Body of pancreas (tissue), 4 donors: ENCODE data around the gene USHBP1. TPM values are rescaled to one million over a fixed set of nuclear protein-coding genes. Genes with fewer than 3 reads are reported as not detected.

Experiments
- ATAC-seq: fragments of 150-250 bp; one replicate; pipeline ENCODE4 v1.9.1; 2016
- DNase-seq, 4 donors: peaks; one replicate each; pipeline ENCODE4 v3.0.0-alpha.2; 2019
- H3K27ac ChIP-seq, 4 donors: fragments of 200-600 bp; sonication (generic); 1 replicate in 3 of 4; 2 replicates in 1 of 4; pipeline versions ENCODE4 v1.5.1 to v1.6.1; 2016 to 2019; ENCODE audit warnings: mild to moderate bottlenecking in 1 of 4, mixed read lengths in 1 of 4, moderate library complexity in 1 of 4
- H3K27me3 ChIP-seq, 2 donors: fragments of 200-600 bp; sonication (generic); one replicate each; pipeline ENCODE4 v1.6.0; 2016; ENCODE audit warnings: mild to moderate bottlenecking in 1 of 2
- H3K36me3 ChIP-seq, 2 donors: fragments of 200-600 bp; sonication (generic); replicated peaks in 1 of 2; 2 replicates each; pipeline ENCODE4 v1.5.1; 2016; ENCODE audit warnings: low read depth in 2 of 2; ENCODE audit not compliant: insufficient read depth in 1 of 2
- H3K4me1 ChIP-seq: fragments of 200-600 bp; sonication (generic); one replicate; pipeline ENCODE4 v1.6.0; 2016
- H3K4me3 ChIP-seq, 2 donors: fragments of 200-600 bp; sonication (generic); 1 replicate in 1 of 2; 2 replicates in 1 of 2; pipeline ENCODE4 v1.5.1; 2016 to 2019
- H3K9me3 ChIP-seq, 3 donors: fragments of 200-600 bp; sonication (generic); 1 replicate in 2 of 3; 2 replicates in 1 of 3; pipeline ENCODE4 v1.5.1; 2016
- POLR2A ChIP-seq, 3 donors: fragments of 450-650 bp; IDR thresholded peaks; one replicate each; pipeline ENCODE4 v1.6.1; 2016; ENCODE audit warnings: antibody characterized with exemption in 3 of 3, mild to moderate bottlenecking in 2 of 3
- WGBS, 2 donors: methylation state at CpG; one replicate each; pipeline ENCODE4 v1.1.5; 2017; 5-methylcytosine and 5-hydroxymethylcytosine counted together
- intact Hi-C: fragments of 100-400 bp; cut with DNase I; formaldehyde crosslinking; loops from one replicate; pipeline ENCODE4 v1.15.1; 2023
- total RNA-seq, 2 donors: library from RNA; depleted of rRNA; stranded (reverse); fragments of >200 nt; gene quantifications; one replicate each; pipeline ENCODE4 v1.1.0, GENCODE V29; 2016
- TF ChIP-seq, protein P1 (sequence below), 7 experiments: fragments of 450-650 bp in 4 of 7; fragments of 200-600 bp in 3 of 7; sonication (generic) in 3 of 7; IDR thresholded peaks; one replicate each; pipeline ENCODE4 v1.5.1; 2016 to 2019; ENCODE audit warnings: antibody characterized with exemption in 7 of 7

Gene USHBP1
- total RNA-seq, 2 donors from 2014 or later = 9.2 to 10.4 TPM

DNA sequence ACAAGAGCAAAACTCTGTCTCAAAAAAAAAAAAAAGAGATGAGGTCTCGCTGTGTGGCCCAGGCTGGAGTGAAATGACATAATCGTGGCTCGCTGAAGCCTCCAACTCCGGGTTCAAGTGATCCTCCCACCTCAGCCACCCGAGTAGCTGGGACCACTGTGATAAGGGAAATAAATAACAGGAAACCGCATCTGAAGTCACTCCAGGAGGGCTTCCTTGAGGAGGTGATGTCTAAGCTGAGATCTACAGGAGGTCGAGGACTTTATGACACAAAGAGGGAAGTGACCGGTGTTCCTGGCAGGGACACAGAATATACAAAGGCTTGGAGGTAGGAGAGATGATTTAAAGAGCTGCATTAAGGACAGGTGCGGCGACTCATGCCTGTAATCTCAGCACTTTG lies 9.9 kb downstream of the USHBP1 start:
- Histone ChIP-seq H3K27ac (peak overlapping the region in 3 of 4 donors; percentile 72 to 90 (median 80)), H3K4me3 (no peak overlapping the region), H3K9me3 (no peaks in the 10 kb centered on the region), H3K36me3 (no peaks in the 10 kb centered on the region), H3K4me1 (peaks cover 47% of the 10 kb centered on the region), H3K27me3 (no peaks in the 10 kb centered on the region)
- no peak for DNase-seq
- intact Hi-C loops = no loop called here
- WGBS, 2 donors = 78 to 81% methylated on average over 10 of the region's 10 CpGs
- TF ChIP-seq POLR2A (IDR thresholded peaks at IDR 0.05) = no peak
- TF ChIP-seq, protein P1, sequence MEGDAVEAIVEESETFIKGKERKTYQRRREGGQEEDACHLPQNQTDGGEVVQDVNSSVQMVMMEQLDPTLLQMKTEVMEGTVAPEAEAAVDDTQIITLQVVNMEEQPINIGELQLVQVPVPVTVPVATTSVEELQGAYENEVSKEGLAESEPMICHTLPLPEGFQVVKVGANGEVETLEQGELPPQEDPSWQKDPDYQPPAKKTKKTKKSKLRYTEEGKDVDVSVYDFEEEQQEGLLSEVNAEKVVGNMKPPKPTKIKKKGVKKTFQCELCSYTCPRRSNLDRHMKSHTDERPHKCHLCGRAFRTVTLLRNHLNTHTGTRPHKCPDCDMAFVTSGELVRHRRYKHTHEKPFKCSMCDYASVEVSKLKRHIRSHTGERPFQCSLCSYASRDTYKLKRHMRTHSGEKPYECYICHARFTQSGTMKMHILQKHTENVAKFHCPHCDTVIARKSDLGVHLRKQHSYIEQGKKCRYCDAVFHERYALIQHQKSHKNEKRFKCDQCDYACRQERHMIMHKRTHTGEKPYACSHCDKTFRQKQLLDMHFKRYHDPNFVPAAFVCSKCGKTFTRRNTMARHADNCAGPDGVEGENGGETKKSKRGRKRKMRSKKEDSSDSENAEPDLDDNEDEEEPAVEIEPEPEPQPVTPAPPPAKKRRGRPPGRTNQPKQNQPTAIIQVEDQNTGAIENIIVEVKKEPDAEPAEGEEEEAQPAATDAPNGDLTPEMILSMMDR (IDR thresholded peaks at IDR 0.05) = no peak
- ATAC-seq = no peak

DNA sequence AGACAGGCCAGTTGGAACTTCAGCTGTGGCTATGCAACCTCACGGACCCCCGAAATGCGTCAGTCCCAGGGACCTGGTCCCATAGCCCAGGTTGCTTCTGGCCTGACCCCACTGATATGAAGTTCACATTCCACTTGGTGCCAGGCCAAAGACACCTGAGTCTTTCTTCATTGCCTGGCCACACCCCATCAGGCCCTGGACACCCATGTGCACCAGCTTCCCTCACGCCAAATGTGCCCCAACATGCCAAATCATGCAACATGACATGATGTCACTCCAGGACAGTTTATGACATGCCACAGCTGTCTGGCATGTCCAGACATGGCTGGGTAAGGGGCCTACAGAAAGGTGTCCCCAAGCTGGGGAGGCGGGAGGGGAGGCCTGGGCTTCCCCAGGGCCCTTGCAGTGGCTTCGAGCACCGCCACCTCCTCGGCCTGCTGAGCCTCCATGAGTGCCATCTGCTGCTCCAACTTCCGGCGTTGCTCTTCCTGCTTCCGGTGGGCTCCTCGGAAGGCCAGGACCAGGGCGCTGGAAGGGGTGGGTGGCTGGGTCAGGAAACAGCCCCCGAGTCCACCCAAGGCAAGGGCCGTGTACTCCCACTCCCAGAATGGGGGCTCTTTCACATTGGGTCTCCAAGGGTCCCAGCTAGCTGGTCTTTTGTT lies 14.5 kb downstream of the USHBP1 start:
- intact Hi-C loops = no loop called here
- H3K27ac ChIP-seq = peak overlapping the region; percentile 52 to 97 (median 94)
- no peak for DNase-seq
- peaks cover 47% of the 10 kb centered on the region for H3K4me1 ChIP-seq
- TF ChIP-seq, protein P1 (IDR thresholded peaks at IDR 0.05) = no peak
- TF ChIP-seq POLR2A (IDR thresholded peaks at IDR 0.05) = no peak
- no peak for ATAC-seq
- H3K27me3 ChIP-seq = no peaks in the 10 kb centered on the region
- H3K4me3 ChIP-seq = no peak overlapping the region
- no peaks in the 10 kb centered on the region for H3K36me3 ChIP-seq
- no peaks in the 10 kb centered on the region for H3K9me3 ChIP-seq
- WGBS, 2 donors = 80 to 83% methylated on average over 8 to 12 of the region's 15 CpGs

DNA sequence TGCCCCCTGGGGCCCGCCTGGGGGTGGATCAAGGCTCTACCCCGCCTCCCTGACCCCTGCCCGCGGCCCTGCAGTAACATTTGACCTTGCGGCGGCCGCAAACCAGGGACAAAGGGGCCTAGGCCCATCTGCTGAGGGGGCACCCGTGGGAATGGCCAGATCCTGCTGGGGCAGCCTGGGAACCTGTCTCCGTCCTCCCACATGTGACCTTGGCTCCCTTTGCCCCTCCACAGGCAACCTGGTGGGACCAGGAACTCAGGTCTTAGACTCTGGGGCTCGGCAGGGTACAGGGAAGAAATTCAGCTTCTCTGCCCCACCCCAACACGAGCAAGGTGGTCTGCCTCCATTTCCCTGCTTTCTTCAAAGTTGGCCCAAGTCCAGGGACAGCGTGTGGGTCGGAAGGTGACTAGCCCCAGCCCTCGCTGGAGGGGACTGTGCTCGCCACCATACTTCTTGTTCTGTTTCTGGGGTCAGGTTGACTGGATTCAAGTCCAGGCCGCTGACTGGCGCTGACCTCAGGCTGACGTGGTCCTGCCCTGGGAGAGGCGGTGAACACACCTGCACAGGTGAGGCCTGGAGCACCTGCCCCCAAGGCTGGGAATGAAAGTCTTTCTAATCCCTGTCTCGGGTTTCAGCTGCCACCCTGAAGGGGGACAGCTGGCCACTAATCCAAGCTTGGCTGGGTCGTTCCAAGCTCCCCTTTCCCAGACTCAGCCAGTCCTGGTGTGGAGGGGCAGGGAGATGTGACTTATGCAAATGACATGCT lies 16.4 kb downstream of the USHBP1 start:
- H3K27me3 ChIP-seq = no peaks in the 10 kb centered on the region
- peak; percentile 39 for ATAC-seq
- intact Hi-C loops = no loop called here
- H3K4me3 ChIP-seq = no peak overlapping the region
- WGBS, 2 donors = 8 to 42% methylated on average over 5 to 16 of the region's 21 CpGs
- no peaks in the 10 kb centered on the region for H3K9me3 ChIP-seq
- H3K27ac ChIP-seq = peak overlapping the region; percentile 81 to 97 (median 94)
- DNase-seq = peak; percentile 85 to 92 (median 90)
- H3K36me3 ChIP-seq = no peaks in the 10 kb centered on the region
- TF ChIP-seq POLR2A (IDR thresholded peaks at IDR 0.05) = peak; percentile 55 to 79 (median 70)
- TF ChIP-seq, protein P1 (IDR thresholded peaks at IDR 0.05) = peak in 1 of 7 experiments; percentile 5
- peaks cover 46% of the 10 kb centered on the region for H3K4me1 ChIP-seq

DNA sequence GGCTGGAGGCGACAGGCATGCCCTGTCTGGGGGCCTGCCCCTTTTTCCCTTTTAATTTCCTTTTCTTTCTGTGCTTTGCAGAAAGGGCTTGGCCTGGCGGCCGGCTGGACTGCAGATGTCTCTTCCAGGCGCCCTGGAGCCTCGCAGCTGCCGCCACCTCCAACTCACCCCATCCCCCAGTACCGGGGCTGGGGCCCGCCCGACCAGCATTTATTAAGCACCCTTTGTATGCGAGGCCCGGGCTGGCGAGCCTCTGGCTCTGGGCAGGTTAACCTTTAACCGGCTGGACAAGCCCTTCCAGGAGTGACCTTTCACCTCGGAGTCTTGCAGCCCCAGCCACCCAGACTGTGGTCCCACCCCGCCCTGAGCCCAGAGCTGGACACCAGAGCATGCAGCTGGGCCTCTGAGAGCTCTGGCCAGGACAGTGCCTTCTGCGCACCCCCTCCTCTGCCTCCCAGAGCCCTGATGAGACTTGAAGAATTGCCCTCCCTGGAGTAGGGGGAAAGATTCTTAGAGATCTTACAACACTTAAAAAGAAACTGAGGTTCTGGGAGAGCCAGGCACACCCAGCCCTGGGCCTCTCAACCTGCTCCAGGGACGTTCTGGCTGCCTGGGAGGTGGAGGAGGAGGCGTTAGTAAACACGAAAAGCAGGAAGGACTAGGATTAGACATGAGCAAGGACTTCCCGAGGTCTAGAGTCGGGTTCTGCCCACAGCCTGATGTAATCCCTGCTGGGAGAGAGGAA lies 17.7 kb downstream of the USHBP1 start:
- intact Hi-C loops = no loop called here
- Histone ChIP-seq H3K27ac (peak overlapping the region; percentile 80 to 97 (median 94)), H3K4me1 (peaks cover 59% of the 10 kb centered on the region), H3K27me3 (no peaks in the 10 kb centered on the region), H3K4me3 (no peak overlapping the region), H3K36me3 (no peaks in the 10 kb centered on the region), H3K9me3 (no peaks in the 10 kb centered on the region)
- peak; percentile 55 to 66 (median 60) for DNase-seq
- TF ChIP-seq, protein P1 (IDR thresholded peaks at IDR 0.05) = no peak
- TF ChIP-seq POLR2A (IDR thresholded peaks at IDR 0.05) = no peak
- peak; percentile 8 for ATAC-seq
- 5 to 12% methylated on average over 18 of the region's 21 CpGs for WGBS, 2 donors
